ENCODE measurements around the gene P4HTM.
A peak's percentile ranks its signal among the peaks of the same experiment; 100 is the strongest.
"Not testable (repeated sequence)": the region's sequence is repeated elsewhere in the genome, so short reads cannot be mapped to it uniquely, and the experiment has no call there.

Gene P4HTM

DNA sequence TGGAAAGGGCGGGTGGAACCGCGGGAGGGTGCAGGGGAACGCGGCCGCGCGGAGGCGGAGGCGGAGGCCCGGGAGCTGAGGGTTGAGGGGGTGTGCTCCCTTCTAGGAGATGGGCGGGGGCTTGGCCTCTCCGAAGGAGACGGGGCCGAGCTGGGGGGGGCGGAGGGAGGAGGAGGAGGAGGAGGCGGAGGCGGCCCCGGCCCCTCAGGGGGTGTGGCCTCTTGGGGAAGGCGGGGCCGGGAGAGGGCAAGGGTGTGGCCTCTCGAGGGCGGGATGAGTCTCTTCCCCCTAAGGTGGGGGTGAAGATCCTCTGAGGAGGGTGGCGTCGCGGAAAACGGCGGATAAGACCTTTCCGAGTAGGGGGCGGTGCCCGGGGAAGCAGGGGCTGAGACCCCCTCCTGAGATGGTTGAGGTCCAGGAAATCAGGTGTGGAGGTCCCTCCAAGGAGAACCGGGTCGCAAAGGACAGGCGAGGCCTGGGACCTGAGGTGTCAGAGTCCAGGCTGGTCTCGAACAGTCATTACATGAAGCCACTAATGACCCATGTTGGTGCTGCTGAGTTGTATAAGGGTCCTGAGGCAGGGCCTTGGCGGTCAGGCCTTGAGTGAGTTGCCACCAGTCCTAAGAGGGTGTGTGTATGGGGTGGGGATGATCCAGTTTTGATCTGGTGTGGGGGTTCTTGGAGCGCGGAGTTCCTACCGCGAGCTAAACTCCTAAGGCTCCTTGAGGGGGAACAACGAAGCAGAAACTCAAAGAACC lies 17.9 kb downstream of the P4HTM start:
- TF ChIP-seq, protein P1, sequence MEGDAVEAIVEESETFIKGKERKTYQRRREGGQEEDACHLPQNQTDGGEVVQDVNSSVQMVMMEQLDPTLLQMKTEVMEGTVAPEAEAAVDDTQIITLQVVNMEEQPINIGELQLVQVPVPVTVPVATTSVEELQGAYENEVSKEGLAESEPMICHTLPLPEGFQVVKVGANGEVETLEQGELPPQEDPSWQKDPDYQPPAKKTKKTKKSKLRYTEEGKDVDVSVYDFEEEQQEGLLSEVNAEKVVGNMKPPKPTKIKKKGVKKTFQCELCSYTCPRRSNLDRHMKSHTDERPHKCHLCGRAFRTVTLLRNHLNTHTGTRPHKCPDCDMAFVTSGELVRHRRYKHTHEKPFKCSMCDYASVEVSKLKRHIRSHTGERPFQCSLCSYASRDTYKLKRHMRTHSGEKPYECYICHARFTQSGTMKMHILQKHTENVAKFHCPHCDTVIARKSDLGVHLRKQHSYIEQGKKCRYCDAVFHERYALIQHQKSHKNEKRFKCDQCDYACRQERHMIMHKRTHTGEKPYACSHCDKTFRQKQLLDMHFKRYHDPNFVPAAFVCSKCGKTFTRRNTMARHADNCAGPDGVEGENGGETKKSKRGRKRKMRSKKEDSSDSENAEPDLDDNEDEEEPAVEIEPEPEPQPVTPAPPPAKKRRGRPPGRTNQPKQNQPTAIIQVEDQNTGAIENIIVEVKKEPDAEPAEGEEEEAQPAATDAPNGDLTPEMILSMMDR (IDR thresholded peaks at IDR 0.05; ENCODE audit: control insufficient read depth, extremely low read depth, insufficient read depth): no peak
- peak overlapping the region; percentile 96 for H3K4me3 ChIP-seq (ENCODE audit: low read depth, low read length)
- DNase-seq (ENCODE audit: low read depth): no peak

DNA sequence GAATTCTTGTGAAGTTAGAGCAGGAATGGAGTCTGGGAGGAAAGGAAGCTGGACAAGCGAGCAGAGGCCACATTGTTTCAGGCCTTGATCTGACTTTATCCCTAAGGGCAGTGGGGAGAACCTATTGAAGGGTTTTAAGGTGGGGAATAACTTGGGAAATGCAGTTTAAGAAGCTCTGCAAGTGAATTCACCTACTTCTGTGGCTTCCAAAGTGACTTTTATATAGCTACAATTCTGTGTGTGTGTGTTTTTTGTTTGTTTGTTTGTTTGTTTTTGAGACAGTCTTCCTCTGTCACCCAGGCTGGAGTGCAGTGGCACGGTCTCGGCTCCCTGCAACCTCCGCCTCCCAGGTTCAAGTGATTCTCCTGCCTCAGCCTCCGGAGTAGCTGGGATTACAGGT lies 18.6 kb downstream of the P4HTM start:
- peak overlapping the region; percentile 96; the same call in 1 of the 2 replicates for H3K4me3 ChIP-seq (ENCODE audit: low read depth, low read length)
- DNase-seq (ENCODE audit: low read depth): not testable (repeated sequence)

DNA sequence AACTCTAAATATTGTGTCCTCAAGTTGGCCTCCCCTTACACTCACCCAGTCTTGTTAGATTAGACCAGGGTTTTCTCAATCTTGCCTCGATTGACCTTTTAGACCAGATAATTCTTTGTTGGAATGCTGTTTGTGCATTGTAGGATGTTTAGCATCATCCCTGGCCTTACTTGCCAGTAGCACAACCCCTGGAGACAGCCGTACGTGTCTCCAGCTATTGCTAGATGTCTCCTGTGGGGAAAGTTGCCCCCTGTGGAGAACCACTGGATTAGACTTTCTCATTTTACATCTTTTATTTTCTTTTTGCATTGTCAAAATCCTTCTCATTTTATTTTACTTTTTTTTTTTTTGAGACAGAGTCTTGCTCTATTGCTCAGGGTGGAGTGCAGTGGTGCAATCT lies 19.4 kb downstream of the P4HTM start:
- TF ChIP-seq, protein P1 (IDR thresholded peaks at IDR 0.05; ENCODE audit: control insufficient read depth, extremely low read depth, insufficient read depth): no peak
- no peak for DNase-seq (ENCODE audit: low read depth)
- H3K4me3 ChIP-seq (ENCODE audit: low read depth, low read length): no peak overlapping the region

DNA sequence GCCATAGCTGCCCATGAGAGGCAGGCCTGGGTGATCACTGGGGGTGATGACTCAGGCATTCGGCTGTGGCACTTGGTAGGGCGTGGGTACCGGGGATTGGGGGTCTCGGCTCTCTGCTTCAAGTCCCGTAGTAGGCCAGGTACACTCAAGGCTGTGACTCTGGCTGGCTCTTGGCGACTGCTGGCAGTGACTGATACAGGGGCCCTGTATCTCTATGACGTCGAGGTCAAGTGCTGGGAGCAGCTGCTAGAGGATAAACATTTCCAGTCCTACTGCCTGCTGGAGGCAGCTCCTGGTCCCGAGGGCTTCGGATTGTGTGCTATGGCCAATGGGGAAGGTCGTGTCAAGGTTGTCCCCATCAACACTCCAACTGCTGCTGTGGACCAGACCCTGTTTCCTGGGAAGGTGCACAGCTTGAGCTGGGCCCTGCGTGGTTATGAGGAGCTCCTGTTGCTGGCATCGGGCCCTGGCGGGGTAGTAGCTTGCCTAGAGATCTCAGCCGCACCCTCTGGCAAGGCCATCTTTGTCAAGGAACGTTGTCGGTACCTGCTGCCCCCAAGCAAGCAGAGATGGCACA lies 22.5 kb downstream of the P4HTM start:
- TF ChIP-seq, protein P1 (IDR thresholded peaks at IDR 0.05; ENCODE audit: control insufficient read depth, extremely low read depth, insufficient read depth): no peak
- no peak for DNase-seq (ENCODE audit: low read depth)
- no peak overlapping the region for H3K4me3 ChIP-seq (ENCODE audit: low read depth, low read length)

DNA sequence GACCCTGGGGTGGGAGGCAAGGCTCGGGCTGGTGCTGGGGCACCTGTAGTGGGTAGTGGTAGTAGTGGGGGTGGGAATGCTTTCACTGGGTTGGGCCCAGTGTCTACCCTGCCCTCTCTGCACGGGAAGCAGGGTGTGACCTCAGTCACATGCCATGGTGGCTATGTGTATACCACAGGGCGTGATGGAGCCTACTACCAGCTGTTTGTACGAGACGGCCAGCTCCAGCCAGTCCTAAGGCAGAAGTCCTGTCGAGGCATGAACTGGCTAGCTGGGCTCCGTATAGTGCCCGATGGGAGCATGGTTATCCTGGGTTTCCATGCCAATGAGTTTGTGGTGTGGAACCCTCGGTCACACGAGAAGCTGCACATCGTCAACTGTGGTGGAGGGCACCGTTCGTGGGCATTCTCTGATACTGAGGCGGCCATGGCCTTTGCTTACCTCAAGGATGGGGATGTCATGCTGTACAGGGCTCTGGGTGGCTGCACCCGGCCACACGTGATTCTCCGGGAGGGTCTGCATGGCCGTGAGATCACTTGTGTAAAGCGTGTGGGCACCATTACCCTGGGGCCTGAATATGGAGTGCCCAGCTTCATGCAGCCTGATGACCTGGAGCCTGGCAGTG lies 23.2 kb downstream of the P4HTM start:
- TF ChIP-seq, protein P1 (IDR thresholded peaks at IDR 0.05; ENCODE audit: control insufficient read depth, extremely low read depth, insufficient read depth): no peak
- DNase-seq (ENCODE audit: low read depth): no peak
- no peak overlapping the region for H3K4me3 ChIP-seq (ENCODE audit: low read depth, low read length)

DNA sequence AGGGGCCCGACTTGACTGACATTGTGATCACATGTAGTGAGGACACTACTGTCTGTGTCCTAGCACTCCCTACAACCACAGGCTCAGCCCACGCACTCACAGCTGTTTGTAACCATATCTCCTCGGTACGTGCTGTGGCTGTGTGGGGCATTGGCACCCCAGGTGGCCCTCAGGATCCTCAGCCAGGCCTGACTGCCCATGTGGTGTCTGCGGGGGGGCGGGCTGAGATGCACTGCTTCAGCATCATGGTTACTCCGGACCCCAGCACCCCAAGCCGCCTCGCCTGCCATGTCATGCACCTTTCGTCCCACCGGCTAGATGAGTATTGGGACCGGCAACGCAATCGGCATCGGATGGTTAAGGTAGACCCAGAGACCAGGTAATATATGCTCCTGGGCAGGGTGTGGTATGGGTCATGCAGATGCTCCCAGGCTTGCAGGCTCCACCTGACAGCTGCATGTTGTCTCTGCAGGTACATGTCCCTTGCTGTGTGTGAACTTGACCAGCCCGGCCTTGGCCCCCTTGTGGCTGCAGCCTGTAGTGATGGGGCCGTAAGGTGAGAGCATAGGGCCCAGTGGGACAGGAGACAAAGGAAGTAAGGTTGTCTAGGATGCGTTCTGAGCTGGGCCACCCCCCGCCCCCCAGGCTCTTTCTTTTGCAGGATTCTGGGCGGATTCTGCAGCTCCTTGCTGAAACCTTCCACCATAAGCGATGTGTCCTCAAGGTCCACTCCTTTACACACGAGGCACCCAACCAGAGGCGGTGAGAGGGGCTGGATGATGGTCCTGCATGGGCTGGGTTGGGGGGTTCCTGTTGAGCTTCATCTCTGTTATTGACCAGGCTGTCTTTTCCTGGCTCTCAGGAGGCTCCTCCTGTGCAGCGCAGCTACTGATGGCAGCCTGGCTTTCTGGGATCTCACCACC lies 24.0 kb downstream of the P4HTM start:
- TF ChIP-seq, protein P1 (IDR thresholded peaks at IDR 0.05; ENCODE audit: control insufficient read depth, extremely low read depth, insufficient read depth): peak; percentile 62
- H3K4me3 ChIP-seq (ENCODE audit: low read depth, low read length): no peak overlapping the region
- no peak for DNase-seq (ENCODE audit: low read depth)

DNA sequence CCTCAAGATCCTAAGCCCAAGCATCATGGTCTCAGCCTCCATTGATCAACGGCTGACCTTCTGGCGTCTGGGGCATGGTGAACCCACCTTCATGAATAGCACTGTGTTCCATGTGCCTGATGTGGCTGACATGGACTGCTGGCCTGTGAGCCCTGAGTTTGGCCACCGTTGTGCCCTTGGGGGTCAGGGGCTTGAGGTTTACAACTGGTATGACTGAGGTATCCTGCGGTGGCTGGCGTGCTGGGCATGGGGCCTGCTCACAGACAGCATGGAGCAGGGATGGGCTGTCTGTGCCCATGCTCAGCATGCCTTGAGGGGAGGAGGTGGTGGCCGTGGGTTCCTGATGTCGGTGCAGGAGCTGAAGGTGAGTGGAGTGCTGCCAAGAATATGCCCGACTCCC lies 25.0 kb downstream of the P4HTM start:
- no peak overlapping the region for H3K4me3 ChIP-seq (ENCODE audit: low read depth, low read length)
- TF ChIP-seq, protein P1 (IDR thresholded peaks at IDR 0.05; ENCODE audit: control insufficient read depth, extremely low read depth, insufficient read depth): no peak
- no peak for DNase-seq (ENCODE audit: low read depth)

Data from LNCaP clone FGC (cell line).